HG03575 (cell line): Measurements from ENCODE around the gene ASF1A.

ENCODE experiments used
- ATAC-seq: cut with Tn5 transposase; IDR thresholded peaks from one replicate; pipeline ENCODE4 v1.9.1; 2021; ENCODE audit not compliant: unreplicated experiment, insufficient number of reproducible peaks, low FRiP score; ENCODE audit errors: extremely low read depth

Gene ASF1A

GRCh38 chr6:118876814-118877213, 17.1 kb upstream of the ASF1A start:
- ATAC-seq = no peak

GRCh38 chr6:118877806-118878205, 16.1 kb upstream of the ASF1A start:
- ATAC-seq = no peak

- ATAC-seq = peak; percentile 63
Measured at GRCh38 chr6:118881440-118882313, 12.3 kb upstream of the ASF1A start.

GRCh38 chr6:118882314-118882905, 11.5 kb upstream of the ASF1A start:
- ATAC-seq = no peak

- ATAC-seq = no peak
Measured at GRCh38 chr6:118886641-118887040, 7.3 kb upstream of the ASF1A start.

- ATAC-seq = no peak
Measured at GRCh38 chr6:118889163-118889562, 4.8 kb upstream of the ASF1A start.

- no peak for ATAC-seq
Measured at GRCh38 chr6:118890997-118891790, 2.8 kb upstream of the ASF1A start.

GRCh38 chr6:118892355-118892991, 1.5 kb upstream of the ASF1A start:
- no peak for ATAC-seq

GRCh38 chr6:118893064-118893806, 717 bp upstream of the ASF1A start:
- peak; percentile 5 for ATAC-seq

GRCh38 chr6:118894425-118895260, 691 bp downstream of the ASF1A start:
- no peak for ATAC-seq

GRCh38 chr6:118895261-118895560, 1.3 kb downstream of the ASF1A start:
- ATAC-seq = no peak

- no peak for ATAC-seq
Measured at GRCh38 chr6:118895859-118896258, 1.9 kb downstream of the ASF1A start.

- no peak for ATAC-seq
Measured at GRCh38 chr6:118896339-118897136, 2.6 kb downstream of the ASF1A start.

GRCh38 chr6:118897386-118897785, 3.4 kb downstream of the ASF1A start:
- no peak for ATAC-seq

GRCh38 chr6:118899948-118900347, 6.0 kb downstream of the ASF1A start:
- no peak for ATAC-seq

- ATAC-seq = no peak
Measured at GRCh38 chr6:118902726-118903125, 8.8 kb downstream of the ASF1A start.

GRCh38 chr6:118903138-118903537, 9.2 kb downstream of the ASF1A start:
- ATAC-seq = no peak
